ENCODE results near the gene COLQ.

The COLQ gene

DNA sequence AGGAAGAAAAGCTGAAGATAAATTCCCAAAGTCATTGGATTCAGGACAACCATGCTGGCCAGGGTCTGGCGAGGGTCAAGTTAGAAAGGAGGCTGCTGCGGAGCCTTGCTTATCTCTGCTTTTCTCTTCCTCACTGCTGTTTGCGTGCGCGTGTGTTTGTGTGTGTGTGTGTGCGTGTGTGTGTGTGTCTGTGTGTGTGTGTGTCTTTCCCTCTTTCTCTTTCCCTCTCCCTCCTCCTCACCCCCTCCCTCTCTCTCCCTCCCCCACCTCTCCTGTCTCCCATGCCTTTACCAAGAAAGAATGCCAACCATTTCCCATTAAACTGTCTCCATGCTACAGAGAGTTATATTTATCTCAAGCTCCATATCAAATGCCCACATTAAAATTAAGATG lies at the start of gene COLQ:
COLQ (minus strand) TSS at position 134 of the 393 bp plus-strand sequence; CDS start at position 53, 81 bp downstream.
- no peak within 1 kb of the TSS for H3K27ac ChIP-seq (ENCODE audit: low read depth, low read length)
- no peaks in the 10 kb centered on the region for H3K36me3 ChIP-seq (ENCODE audit: control insufficient read depth in 5 of 5, insufficient read depth in 5 of 5, low read length in 5 of 5)
- no peaks in the 10 kb centered on the region for H3K9me3 ChIP-seq (ENCODE audit: control insufficient read depth in 5 of 5, low read length in 5 of 5)
- no peak within 1 kb of the TSS for H3K4me3 ChIP-seq (ENCODE audit: low read depth in 1 of 5, low read length in 5 of 5)
- peaks cover 0 to 8% (median 0%) of the 10 kb centered on the region in 5 donors for H3K4me1 ChIP-seq (ENCODE audit: control insufficient read depth in 5 of 5, insufficient read depth in 5 of 5, low read length in 5 of 5)
- no peaks in the 10 kb centered on the region for H3K27me3 ChIP-seq (ENCODE audit: control insufficient read depth in 5 of 5, insufficient read depth in 4 of 5, low read length in 5 of 5)
- no peak within 1 kb of the TSS for H3K9ac ChIP-seq (ENCODE audit: low read length in 5 of 5)

DNA sequence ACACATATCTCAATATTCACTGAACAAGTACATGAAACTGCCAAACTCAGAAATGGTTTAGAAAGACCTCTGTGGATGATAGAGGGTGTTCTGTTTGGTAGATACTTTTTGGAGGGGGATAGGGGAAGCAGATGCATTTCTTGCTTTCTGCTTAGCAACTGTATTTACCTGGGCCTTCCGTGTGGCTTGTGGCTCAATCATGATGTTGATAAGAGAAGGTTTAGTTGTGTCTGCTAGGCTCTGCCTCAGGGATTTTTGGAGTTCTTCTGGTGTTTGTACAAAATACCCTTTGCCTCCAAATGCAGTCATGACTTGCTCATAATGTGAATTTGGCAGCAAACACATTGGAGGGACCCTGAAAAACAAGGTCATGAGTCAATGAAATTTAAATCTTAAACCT lies 41.7 kb upstream of the COLQ start:
- H3K4me1 ChIP-seq (ENCODE audit: control insufficient read depth in 5 of 5, insufficient read depth in 5 of 5, low read length in 5 of 5), result peaks cover 0 to 29% (median 11%) of the 10 kb centered on the region in 5 donors
- H3K9ac ChIP-seq (ENCODE audit: low read length in 5 of 5), result peak overlapping the region in 1 of 5 donors; percentile 54
- no peak overlapping the region for H3K4me3 ChIP-seq (ENCODE audit: low read depth in 1 of 5, low read length in 5 of 5)
- no peaks in the 10 kb centered on the region for H3K9me3 ChIP-seq (ENCODE audit: control insufficient read depth in 5 of 5, low read length in 5 of 5)
- peak overlapping the region; percentile 89 for H3K27ac ChIP-seq (ENCODE audit: low read depth, low read length)
- no peaks in the 10 kb centered on the region for H3K27me3 ChIP-seq (ENCODE audit: control insufficient read depth in 5 of 5, insufficient read depth in 4 of 5, low read length in 5 of 5)
- H3K36me3 ChIP-seq (ENCODE audit: control insufficient read depth in 5 of 5, insufficient read depth in 5 of 5, low read length in 5 of 5), result peaks cover 43 to 77% (median 59%) of the 10 kb centered on the region in 5 donors

DNA sequence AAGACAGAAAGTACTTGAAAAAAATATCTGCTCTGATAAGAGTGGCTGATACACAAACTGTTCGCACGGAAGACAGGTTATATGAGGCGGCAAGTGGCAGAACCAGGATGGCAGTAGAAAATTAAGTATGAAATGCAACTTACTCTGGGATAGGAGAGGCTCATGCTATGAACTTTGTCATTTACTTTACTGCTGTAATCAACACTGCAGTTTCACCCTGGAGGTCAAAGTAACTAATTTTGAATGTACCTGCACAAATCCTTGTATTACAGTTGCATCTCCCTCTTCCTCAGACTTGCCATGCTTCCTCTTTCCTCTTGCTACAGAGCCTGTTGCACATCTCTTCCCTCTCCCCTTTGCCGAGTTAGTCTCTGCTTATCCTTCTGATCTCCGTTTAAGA lies 41.1 kb upstream of the COLQ start:
- Histone ChIP-seq H3K9ac (ENCODE audit: low read length in 5 of 5) (peak overlapping the region in 2 of 5 donors; percentile 15 to 41), H3K27me3 (ENCODE audit: control insufficient read depth in 5 of 5, insufficient read depth in 4 of 5, low read length in 5 of 5) (no peaks in the 10 kb centered on the region), H3K4me1 (ENCODE audit: control insufficient read depth in 5 of 5, insufficient read depth in 5 of 5, low read length in 5 of 5) (peaks cover 0 to 31% (median 11%) of the 10 kb centered on the region in 5 donors), H3K27ac (ENCODE audit: low read depth, low read length) (peak overlapping the region; percentile 89), H3K4me3 (ENCODE audit: low read depth in 1 of 5, low read length in 5 of 5) (no peak overlapping the region), H3K9me3 (ENCODE audit: control insufficient read depth in 5 of 5, low read length in 5 of 5) (no peaks in the 10 kb centered on the region), H3K36me3 (ENCODE audit: control insufficient read depth in 5 of 5, insufficient read depth in 5 of 5, low read length in 5 of 5) (peaks cover 38 to 71% (median 53%) of the 10 kb centered on the region in 5 donors)

DNA sequence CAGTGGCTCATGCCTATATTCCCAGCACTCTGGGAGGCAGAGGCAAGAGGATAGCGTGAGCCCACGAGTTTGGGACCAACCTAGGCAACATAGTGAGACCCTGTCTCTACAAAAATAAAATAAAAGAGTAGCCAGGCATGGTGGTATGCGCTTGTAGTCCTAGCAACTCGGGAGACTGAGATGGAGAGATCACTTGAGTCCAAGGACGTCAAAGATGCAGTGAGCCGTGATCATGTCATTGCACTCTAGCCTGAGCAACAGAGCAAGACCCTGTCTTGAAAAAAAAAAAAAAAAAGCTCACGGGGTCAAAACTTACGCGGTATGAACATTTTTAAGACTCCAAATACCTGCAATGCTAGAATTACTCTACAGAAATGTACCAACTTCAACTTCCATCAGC lies 37.1 kb upstream of the COLQ start:
- Histone ChIP-seq H3K9me3 (ENCODE audit: control insufficient read depth in 5 of 5, low read length in 5 of 5) (no peaks in the 10 kb centered on the region), H3K27ac (ENCODE audit: low read depth, low read length) (no peak overlapping the region), H3K9ac (ENCODE audit: low read length in 5 of 5) (no peak overlapping the region), H3K27me3 (ENCODE audit: control insufficient read depth in 5 of 5, insufficient read depth in 4 of 5, low read length in 5 of 5) (no peaks in the 10 kb centered on the region), H3K4me1 (ENCODE audit: control insufficient read depth in 5 of 5, insufficient read depth in 5 of 5, low read length in 5 of 5) (peaks cover 0 to 25% (median 10%) of the 10 kb centered on the region in 5 donors), H3K4me3 (ENCODE audit: low read depth in 1 of 5, low read length in 5 of 5) (no peak overlapping the region), H3K36me3 (ENCODE audit: control insufficient read depth in 5 of 5, insufficient read depth in 5 of 5, low read length in 5 of 5) (peaks cover 19 to 43% (median 32%) of the 10 kb centered on the region in 5 donors)

DNA sequence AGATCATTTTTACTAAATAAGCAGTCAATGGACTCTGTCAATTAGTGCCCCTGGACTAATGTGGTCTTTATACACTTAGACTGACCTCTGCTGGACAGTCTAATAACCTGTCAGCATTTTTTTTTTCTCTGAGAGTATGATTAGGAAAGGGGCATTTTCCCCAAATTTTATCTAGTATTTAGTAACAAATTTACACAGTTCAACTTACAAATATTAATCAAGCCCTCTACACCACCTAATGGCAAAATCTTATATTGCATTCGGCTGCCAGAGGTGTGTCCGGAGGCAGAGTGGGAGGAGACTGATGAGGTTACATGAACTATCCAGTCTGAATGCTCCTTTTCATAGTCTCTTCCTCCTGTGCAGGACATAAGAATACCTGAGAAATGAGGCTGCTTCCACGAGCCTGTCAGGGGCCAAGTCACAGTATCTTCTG lies 36.0 kb upstream of the COLQ start:
- Histone ChIP-seq H3K4me3 (ENCODE audit: low read depth in 1 of 5, low read length in 5 of 5) (no peak overlapping the region), H3K9ac (ENCODE audit: low read length in 5 of 5) (peak overlapping the region in 2 of 5 donors; percentile 43 to 56), H3K27ac (ENCODE audit: low read depth, low read length) (no peak overlapping the region)

DNA sequence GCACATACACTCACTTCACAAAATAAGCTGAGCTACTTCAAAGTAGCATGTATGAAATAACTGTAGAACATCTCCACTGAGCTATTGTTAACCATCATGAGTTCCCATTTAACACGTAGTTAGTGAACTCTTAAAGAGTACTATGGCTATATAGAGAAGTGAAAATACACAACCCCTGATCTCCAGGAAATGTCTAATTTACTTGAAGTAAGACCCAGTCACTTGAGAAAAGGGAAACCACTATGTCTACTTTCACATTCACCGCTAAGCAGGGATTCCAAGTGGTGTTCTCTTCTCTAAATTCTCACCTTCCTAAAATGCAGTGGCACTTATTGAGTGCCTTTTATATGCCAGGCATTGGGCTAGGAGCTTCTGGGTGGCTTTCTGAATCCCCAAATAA lies 35.0 kb upstream of the COLQ start:
- H3K9me3 ChIP-seq (ENCODE audit: control insufficient read depth in 5 of 5, low read length in 5 of 5), result no peaks in the 10 kb centered on the region
- H3K36me3 ChIP-seq (ENCODE audit: control insufficient read depth in 5 of 5, insufficient read depth in 5 of 5, low read length in 5 of 5), result peaks cover 8 to 41% (median 22%) of the 10 kb centered on the region in 5 donors
- H3K27ac ChIP-seq (ENCODE audit: low read depth, low read length), result no peak overlapping the region
- no peak overlapping the region for H3K4me3 ChIP-seq (ENCODE audit: low read depth in 1 of 5, low read length in 5 of 5)
- peaks cover 0 to 5% (median 3%) of the 10 kb centered on the region in 5 donors for H3K4me1 ChIP-seq (ENCODE audit: control insufficient read depth in 5 of 5, insufficient read depth in 5 of 5, low read length in 5 of 5)
- no peaks in the 10 kb centered on the region for H3K27me3 ChIP-seq (ENCODE audit: control insufficient read depth in 5 of 5, insufficient read depth in 4 of 5, low read length in 5 of 5)
- H3K9ac ChIP-seq (ENCODE audit: low read length in 5 of 5), result no peak overlapping the region

More for the DNA sequence above, 36.0 kb upstream of the COLQ start:
- Histone ChIP-seq H3K4me1 (ENCODE audit: control insufficient read depth in 5 of 5, insufficient read depth in 5 of 5, low read length in 5 of 5) (peaks cover 0 to 14% (median 5%) of the 10 kb centered on the region in 5 donors), H3K27me3 (ENCODE audit: control insufficient read depth in 5 of 5, insufficient read depth in 4 of 5, low read length in 5 of 5) (no peaks in the 10 kb centered on the region), H3K9me3 (ENCODE audit: control insufficient read depth in 5 of 5, low read length in 5 of 5) (no peaks in the 10 kb centered on the region), H3K36me3 (ENCODE audit: control insufficient read depth in 5 of 5, insufficient read depth in 5 of 5, low read length in 5 of 5) (peaks cover 12 to 38% (median 25%) of the 10 kb centered on the region in 5 donors)

DNA sequence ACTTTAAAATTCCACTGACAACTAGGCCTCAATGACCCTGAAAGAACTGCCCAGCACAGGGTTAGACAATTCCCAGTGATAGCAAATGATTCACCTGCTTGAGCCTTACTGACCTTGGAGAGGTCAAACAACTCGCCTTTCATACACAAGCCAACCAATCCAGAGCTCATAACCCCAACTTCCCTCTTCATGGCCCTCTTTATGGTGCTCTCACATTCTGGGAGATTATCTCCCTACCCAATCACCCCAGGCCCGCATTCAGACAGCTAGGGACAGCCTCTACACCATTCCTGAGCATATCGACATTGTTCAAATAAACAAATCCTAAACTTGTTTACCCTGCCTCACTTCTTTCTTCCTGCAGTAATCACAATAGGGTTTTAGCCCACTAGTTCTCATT lies 32.2 kb upstream of the COLQ start:
- no peak overlapping the region for H3K27ac ChIP-seq (ENCODE audit: low read depth, low read length)

DNA sequence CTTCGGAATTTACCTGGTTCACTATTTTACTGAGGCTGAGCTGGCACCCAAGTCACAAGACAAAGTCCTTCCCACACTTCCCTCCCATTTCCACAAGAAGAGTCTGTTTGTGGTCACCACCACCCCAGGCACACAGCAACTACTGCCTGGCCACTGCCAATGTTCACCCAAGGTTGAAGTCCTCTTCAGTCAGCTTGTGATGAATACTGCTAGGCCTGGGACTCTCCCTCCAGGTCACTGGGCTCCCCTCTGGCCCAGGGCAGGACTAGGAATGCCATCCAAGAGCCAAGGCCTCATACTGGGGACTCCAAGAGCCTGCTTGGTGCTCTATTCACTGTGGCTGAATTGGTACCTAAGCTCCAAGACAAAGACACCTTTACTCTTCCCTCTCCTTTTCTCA lies 30.4 kb upstream of the COLQ start:
- Histone ChIP-seq H3K4me1 (ENCODE audit: control insufficient read depth in 5 of 5, insufficient read depth in 5 of 5, low read length in 5 of 5) (peaks cover 0 to under 1% (median 0%) of the 10 kb centered on the region in 5 donors), H3K36me3 (ENCODE audit: control insufficient read depth in 5 of 5, insufficient read depth in 5 of 5, low read length in 5 of 5) (peaks cover 0 to 30% (median 9%) of the 10 kb centered on the region in 5 donors), H3K27ac (ENCODE audit: low read depth, low read length) (no peak overlapping the region), H3K4me3 (ENCODE audit: low read depth in 1 of 5, low read length in 5 of 5) (no peak overlapping the region), H3K9me3 (ENCODE audit: control insufficient read depth in 5 of 5, low read length in 5 of 5) (no peaks in the 10 kb centered on the region), H3K27me3 (ENCODE audit: control insufficient read depth in 5 of 5, insufficient read depth in 4 of 5, low read length in 5 of 5) (no peaks in the 10 kb centered on the region), H3K9ac (ENCODE audit: low read length in 5 of 5) (no peak overlapping the region)

More for the DNA sequence above, 32.2 kb upstream of the COLQ start:
- Histone ChIP-seq H3K9me3 (ENCODE audit: control insufficient read depth in 5 of 5, low read length in 5 of 5) (no peaks in the 10 kb centered on the region), H3K27me3 (ENCODE audit: control insufficient read depth in 5 of 5, insufficient read depth in 4 of 5, low read length in 5 of 5) (no peaks in the 10 kb centered on the region), H3K9ac (ENCODE audit: low read length in 5 of 5) (no peak overlapping the region), H3K36me3 (ENCODE audit: control insufficient read depth in 5 of 5, insufficient read depth in 5 of 5, low read length in 5 of 5) (peaks cover 0 to 33% (median 9%) of the 10 kb centered on the region in 5 donors), H3K4me3 (ENCODE audit: low read depth in 1 of 5, low read length in 5 of 5) (no peak overlapping the region), H3K4me1 (ENCODE audit: control insufficient read depth in 5 of 5, insufficient read depth in 5 of 5, low read length in 5 of 5) (peaks cover 0 to 5% (median 3%) of the 10 kb centered on the region in 5 donors)

DNA sequence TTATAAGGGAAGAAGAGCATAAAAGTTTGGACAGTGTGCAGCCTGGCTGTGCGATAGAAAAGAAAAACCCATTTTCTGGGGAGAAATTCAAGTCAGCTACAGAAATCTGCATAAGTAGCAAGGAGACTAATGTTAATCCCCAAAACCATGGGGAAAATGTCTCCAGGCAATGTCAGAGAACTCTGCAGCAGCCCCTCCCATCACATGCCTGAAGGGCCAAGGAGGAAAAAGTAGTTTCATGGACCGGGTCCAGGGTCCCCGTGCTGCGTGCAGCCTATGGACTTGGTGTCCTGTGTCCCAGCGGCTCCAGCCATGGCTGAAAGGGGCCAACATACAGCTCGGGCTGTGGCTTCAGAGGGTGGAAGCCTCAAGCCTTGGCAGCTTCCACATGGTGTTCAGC lies 28.3 kb upstream of the COLQ start:
- Histone ChIP-seq H3K27ac (ENCODE audit: low read depth, low read length) (no peak overlapping the region), H3K27me3 (ENCODE audit: control insufficient read depth in 5 of 5, insufficient read depth in 4 of 5, low read length in 5 of 5) (no peaks in the 10 kb centered on the region), H3K9me3 (ENCODE audit: control insufficient read depth in 5 of 5, low read length in 5 of 5) (no peaks in the 10 kb centered on the region), H3K36me3 (ENCODE audit: control insufficient read depth in 5 of 5, insufficient read depth in 5 of 5, low read length in 5 of 5) (peaks cover 0 to 25% (median 7%) of the 10 kb centered on the region in 5 donors), H3K4me3 (ENCODE audit: low read depth in 1 of 5, low read length in 5 of 5) (no peak overlapping the region), H3K4me1 (ENCODE audit: control insufficient read depth in 5 of 5, insufficient read depth in 5 of 5, low read length in 5 of 5) (no peaks in the 10 kb centered on the region), H3K9ac (ENCODE audit: low read length in 5 of 5) (no peak overlapping the region)

DNA sequence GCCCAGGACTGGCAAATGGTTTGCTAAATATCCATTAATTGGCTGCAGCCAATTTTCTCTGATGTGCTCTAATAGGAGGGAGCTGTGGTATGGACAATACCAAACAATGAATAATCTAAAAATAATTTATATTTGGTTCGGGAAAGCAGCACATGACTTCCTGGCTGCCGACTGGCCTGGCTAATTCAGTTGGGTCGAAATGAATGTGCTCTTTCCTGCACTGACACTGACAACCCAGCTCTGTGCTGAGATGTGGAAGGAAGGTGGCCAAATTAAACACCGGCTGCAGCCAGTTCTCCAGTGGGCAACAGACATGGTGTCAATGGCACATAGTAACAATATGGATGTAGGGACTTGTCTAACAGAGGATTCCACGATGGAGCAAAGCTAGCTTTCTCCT lies 21.1 kb upstream of the COLQ start:
- H3K27ac ChIP-seq (ENCODE audit: low read depth, low read length), result no peak overlapping the region
- H3K4me3 ChIP-seq (ENCODE audit: low read depth in 1 of 5, low read length in 5 of 5), result no peak overlapping the region
- H3K36me3 ChIP-seq (ENCODE audit: control insufficient read depth in 5 of 5, insufficient read depth in 5 of 5, low read length in 5 of 5), result no peaks in the 10 kb centered on the region
- H3K9ac ChIP-seq (ENCODE audit: low read length in 5 of 5), result no peak overlapping the region
- H3K4me1 ChIP-seq (ENCODE audit: control insufficient read depth in 5 of 5, insufficient read depth in 5 of 5, low read length in 5 of 5), result peaks cover 0 to 2% (median 0%) of the 10 kb centered on the region in 5 donors
- H3K9me3 ChIP-seq (ENCODE audit: control insufficient read depth in 5 of 5, low read length in 5 of 5), result no peaks in the 10 kb centered on the region
- no peaks in the 10 kb centered on the region for H3K27me3 ChIP-seq (ENCODE audit: control insufficient read depth in 5 of 5, insufficient read depth in 4 of 5, low read length in 5 of 5)

All from subcutaneous abdominal adipose tissue (tissue), 5 donors.